ENCODE data around the gene BACH2.

DNA sequence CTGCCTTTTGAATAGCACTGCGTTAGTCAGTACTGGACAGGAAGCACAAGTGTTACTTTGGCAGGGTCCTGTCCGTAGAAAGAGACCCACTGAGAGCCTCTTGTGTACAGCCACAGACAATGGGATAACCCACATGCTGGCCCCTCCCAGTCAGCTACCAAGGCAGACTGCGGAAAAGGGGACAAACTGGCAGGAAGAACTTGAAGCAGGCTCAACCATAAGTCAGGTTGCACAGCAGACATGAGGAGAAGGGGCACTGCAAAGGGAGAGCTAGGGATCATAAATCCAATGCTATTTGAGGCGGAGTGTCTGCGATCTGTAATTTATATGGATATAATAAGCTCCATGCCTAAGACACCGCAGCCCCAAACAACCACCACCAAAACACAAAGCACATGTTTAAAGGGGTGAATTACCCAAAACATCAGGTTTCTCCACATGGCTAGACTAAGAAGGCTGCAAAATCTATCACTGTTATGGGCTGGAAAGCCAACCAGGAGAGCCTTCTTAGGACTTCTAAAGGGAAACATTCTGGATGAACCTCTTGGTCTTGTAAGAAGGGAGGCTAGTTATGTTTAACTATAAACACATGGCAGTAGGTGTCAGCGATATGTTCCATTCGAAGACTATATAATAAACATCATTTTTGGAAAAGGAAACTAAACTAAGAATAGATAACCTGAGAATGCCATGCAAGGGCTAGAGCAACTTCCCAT, 141.7 kb downstream of the BACH2 start:
- TF ChIP-seq, protein P1, sequence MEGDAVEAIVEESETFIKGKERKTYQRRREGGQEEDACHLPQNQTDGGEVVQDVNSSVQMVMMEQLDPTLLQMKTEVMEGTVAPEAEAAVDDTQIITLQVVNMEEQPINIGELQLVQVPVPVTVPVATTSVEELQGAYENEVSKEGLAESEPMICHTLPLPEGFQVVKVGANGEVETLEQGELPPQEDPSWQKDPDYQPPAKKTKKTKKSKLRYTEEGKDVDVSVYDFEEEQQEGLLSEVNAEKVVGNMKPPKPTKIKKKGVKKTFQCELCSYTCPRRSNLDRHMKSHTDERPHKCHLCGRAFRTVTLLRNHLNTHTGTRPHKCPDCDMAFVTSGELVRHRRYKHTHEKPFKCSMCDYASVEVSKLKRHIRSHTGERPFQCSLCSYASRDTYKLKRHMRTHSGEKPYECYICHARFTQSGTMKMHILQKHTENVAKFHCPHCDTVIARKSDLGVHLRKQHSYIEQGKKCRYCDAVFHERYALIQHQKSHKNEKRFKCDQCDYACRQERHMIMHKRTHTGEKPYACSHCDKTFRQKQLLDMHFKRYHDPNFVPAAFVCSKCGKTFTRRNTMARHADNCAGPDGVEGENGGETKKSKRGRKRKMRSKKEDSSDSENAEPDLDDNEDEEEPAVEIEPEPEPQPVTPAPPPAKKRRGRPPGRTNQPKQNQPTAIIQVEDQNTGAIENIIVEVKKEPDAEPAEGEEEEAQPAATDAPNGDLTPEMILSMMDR (IDR thresholded peaks at IDR 0.05; ENCODE audit: insufficient read depth, low read length) = no peak
- no peak for TF ChIP-seq POLR2AphosphoS5 (IDR thresholded peaks at IDR 0.05; ENCODE audit: low read depth)
- TF ChIP-seq GABPA (IDR thresholded peaks at IDR 0.05; ENCODE audit: low read depth) = no peak
- no peak for TF ChIP-seq SPI1 (IDR thresholded peaks at IDR 0.05; ENCODE audit: borderline replicate concordance, low read depth)
- TF ChIP-seq, protein P2, sequence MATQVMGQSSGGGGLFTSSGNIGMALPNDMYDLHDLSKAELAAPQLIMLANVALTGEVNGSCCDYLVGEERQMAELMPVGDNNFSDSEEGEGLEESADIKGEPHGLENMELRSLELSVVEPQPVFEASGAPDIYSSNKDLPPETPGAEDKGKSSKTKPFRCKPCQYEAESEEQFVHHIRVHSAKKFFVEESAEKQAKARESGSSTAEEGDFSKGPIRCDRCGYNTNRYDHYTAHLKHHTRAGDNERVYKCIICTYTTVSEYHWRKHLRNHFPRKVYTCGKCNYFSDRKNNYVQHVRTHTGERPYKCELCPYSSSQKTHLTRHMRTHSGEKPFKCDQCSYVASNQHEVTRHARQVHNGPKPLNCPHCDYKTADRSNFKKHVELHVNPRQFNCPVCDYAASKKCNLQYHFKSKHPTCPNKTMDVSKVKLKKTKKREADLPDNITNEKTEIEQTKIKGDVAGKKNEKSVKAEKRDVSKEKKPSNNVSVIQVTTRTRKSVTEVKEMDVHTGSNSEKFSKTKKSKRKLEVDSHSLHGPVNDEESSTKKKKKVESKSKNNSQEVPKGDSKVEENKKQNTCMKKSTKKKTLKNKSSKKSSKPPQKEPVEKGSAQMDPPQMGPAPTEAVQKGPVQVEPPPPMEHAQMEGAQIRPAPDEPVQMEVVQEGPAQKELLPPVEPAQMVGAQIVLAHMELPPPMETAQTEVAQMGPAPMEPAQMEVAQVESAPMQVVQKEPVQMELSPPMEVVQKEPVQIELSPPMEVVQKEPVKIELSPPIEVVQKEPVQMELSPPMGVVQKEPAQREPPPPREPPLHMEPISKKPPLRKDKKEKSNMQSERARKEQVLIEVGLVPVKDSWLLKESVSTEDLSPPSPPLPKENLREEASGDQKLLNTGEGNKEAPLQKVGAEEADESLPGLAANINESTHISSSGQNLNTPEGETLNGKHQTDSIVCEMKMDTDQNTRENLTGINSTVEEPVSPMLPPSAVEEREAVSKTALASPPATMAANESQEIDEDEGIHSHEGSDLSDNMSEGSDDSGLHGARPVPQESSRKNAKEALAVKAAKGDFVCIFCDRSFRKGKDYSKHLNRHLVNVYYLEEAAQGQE (IDR thresholded peaks at IDR 0.05; ENCODE audit: insufficient replicate concordance, low read depth) = no peak
